Stimulated activated CD4-positive, alpha-beta T cell treated with anti-CD3 and anti-CD28 coated beads, TNF-alpha, amount 100 ng/mL, for 1 hour (primary cell): ENCODE measurements around the gene DIP2C.
"Not testable (repeated sequence)": the region's sequence is repeated elsewhere in the genome, so short reads cannot be mapped to it uniquely, and the experiment has no call there.

Source experiments
- DNase-seq, 3 donors: peaks; one replicate each; pipeline ENCODE4 v3.0.0-alpha.2; 2020; ENCODE audit warnings: low read depth in 3 of 3, low spot score in 1 of 3

DIP2C gene

GRCh38 chr10:642186-642890 is 47.1 kb downstream of the DIP2C start:
- DNase-seq: no peak

GRCh38 chr10:641149-642010 is 48.1 kb downstream of the DIP2C start:
- no peak for DNase-seq

GRCh38 chr10:640673-641045 is 48.8 kb downstream of the DIP2C start:
- no peak for DNase-seq

DNA sequence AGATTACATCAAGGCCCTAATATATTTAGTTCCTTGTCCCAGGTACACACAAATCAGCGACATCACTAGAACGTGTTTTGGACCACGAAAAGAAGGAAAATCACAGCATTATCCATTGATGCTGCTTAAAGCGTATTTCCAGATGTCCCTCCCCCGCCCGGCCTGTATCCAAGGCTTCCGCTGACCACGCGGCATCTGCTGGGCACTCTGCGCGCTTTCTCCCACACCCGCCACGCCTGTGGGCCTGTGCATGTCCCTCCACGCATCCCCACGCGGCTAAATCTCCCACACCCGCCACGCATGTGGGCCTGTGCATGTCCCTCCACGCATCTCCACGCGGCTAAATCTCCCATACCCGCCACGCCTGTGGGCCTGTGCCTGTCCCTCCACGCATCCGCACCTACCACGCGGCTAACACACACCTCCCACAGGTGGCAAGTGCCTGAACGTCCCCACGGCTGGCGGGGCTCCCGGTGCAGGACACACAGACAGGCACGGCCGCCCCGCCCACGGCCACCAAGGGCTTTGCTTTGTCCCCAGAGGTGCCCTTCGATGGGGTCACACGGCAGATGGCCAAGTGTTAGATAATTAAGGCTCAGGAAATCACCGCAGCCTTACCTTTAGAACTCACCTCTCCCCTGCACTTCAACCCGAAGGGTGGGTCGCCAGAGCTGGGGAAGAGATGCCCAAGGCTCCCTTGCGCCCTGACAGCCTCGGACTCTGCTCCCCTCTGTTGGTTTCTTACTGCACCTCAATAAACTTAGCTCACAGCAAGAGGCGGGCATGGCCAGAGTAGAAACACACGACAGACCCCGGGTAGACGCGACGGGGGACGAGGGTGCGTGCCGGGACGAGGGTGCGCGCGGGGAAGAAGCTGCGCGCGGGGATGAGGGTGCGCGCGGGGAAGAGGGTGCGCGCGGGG is 49.5 kb downstream of the DIP2C start:
- DNase-seq: no peak

GRCh38 chr10:639001-639750 is 50.3 kb downstream of the DIP2C start:
- no peak for DNase-seq

GRCh38 chr10:637771-638195 is 51.7 kb downstream of the DIP2C start:
- no peak for DNase-seq

GRCh38 chr10:637221-637620 is 52.2 kb downstream of the DIP2C start:
- no peak for DNase-seq

GRCh38 chr10:636769-637168 is 52.7 kb downstream of the DIP2C start:
- DNase-seq: no peak

- DNase-seq: no peak
These were observed 53.3 kb downstream of the DIP2C start for GRCh38 chr10:636016-636730.

DNA sequence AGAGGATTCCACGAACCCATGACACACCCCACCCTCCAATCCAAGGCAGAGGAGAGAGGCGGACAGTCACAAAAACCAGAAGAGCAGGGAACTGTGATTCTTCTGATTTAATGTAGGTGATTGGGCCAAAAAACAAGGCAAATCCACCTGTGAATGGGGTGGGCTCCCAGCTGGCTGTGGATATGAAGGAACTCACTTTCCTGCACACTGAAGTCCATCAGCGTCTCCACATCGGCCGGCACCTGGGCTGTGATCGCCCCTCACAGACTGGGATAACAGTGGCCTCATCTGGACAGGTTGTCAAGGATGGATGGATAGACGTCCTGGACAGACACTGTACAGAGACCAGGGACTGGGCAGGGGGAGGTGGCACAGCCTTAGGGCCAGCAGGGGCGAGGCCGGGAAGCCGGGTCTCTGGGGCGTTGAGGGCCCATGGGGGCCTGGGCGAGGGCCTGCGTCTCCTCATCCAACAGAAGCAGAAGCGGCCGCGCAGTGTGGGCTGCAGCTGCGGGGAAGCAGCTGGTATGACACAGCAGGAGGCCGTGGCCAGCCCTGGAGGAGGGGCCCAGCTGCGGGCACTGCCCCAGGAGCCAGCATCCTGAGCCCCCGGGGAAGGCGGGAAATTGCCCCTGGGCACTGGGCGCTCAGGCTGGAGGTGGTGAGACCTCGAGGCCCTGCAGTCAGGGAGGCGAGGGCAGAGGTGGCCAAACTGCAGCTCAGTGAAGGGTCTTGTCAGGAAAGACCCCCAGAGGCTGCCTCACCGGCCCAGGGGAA is 54.2 kb downstream of the DIP2C start:
- no peak for DNase-seq

DNA sequence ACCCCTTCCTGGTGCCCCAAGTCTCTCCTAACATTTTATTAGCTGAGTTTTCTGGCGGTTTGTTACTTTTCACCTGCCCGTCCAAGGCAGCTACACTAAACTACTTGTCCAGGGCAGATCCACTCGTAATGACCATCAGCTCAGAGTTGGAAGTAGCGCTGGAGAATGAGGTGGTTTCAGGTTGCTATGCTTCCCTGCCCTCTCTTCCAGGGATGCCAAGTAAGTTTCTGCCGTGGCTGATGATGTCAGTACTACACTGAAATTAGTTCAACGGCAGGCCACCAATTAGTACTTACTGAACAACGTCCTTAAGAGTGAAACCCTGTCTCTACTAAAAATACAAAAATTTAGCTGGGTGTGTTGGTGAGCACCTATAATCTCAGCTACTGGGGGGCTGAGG is 55.2 kb downstream of the DIP2C start:
- DNase-seq: no peak

DNA sequence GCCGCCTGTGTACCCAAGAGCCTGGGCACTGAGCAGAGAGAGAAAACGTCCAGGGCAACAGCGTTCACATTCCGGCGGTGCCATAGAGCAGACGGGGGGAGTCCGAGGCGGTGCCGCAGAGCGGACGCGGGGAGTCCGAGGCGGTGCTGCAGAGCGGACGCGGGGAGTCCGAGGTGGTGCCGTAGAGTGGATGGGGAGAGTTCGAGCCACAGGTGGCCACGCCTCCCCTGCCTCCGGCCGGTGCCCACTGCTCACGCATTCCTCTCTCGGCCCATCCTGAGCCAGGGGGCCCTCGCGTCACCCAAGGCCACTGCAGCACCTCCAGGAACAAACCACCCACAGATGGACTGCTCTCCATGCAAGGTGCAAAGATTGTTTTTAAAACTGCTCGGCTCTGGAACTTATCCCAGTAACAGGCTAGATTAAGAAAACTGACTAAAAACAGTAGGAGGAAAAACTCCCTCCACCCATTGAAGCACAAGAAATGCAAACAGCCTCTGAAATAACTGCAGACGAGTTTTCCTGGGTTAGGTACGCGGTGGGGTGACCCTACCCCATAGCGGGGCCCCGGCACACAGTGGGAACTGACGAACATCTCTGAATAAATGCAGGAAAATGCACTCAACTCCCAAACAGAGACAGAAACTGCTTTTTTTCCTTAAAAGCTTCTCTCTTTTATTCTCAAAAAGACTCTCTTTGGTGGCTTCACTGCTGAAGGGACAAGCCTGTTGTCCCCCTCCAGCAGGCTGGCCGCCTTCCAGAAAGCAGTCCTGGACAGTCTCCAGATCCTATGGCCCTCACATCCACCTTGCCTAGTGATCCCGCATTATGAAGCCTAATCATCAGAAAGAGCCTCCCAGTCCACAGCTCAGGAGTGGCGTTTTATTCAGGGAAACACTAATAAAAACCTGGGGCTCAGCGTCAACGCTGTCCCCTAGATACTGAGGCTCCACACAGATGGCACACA is 55.9 kb downstream of the DIP2C start:
- no peak for DNase-seq

- DNase-seq: not testable (repeated sequence)
These were observed 56.7 kb downstream of the DIP2C start for GRCh38 chr10:632807-633177.

DNA sequence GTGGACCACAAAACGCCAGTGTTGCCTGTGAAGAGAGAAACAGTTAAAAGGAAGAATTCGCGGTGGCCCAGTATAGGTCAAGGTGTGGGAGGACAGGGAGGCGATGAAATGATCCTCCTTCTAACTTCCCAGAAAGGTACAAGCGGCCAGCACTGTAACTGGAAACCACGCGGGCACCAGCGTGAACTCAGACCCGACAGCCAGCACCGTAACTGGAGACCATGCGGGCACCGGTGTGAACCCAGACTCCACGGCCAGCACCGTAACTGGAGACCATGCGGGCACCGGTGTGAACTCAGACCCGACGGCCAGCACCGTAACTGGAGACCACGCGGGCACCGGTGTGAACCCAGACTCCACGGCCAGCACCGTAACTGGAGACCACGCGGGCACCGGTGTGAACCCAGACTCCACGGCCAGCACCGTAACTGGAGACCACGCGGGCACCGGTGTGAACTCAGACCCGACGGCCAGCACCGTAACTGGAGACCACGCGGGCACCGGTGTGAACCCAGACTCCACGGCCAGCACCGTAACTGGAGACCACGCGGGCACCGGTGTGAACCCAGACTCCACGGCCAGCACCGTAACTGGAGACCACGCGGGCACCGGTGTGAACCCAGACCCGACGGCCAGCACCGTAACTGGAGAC is 57.2 kb downstream of the DIP2C start:
- not testable (repeated sequence) for DNase-seq

DNA sequence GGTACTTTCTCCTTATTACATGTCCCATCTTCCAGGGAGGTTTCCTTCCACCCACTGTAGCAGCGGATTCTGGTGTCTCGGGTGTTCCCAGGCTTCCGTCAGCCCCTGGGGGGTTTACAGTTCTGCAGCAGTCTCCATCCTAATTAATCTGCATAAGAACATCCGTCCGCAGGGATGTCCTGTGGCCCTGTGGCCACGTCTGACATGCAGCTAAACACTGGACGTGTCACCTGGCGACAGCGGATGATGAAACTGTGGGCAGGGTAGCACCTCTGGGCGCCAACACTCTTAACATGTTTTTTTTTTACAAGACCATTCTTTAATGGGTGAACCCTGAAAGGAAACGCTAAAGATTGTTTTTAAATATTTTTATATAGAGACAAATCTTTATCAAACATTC is 58.2 kb downstream of the DIP2C start:
- DNase-seq: no peak

GRCh38 chr10:630581-631073 is 58.8 kb downstream of the DIP2C start:
- DNase-seq: no peak

DNA sequence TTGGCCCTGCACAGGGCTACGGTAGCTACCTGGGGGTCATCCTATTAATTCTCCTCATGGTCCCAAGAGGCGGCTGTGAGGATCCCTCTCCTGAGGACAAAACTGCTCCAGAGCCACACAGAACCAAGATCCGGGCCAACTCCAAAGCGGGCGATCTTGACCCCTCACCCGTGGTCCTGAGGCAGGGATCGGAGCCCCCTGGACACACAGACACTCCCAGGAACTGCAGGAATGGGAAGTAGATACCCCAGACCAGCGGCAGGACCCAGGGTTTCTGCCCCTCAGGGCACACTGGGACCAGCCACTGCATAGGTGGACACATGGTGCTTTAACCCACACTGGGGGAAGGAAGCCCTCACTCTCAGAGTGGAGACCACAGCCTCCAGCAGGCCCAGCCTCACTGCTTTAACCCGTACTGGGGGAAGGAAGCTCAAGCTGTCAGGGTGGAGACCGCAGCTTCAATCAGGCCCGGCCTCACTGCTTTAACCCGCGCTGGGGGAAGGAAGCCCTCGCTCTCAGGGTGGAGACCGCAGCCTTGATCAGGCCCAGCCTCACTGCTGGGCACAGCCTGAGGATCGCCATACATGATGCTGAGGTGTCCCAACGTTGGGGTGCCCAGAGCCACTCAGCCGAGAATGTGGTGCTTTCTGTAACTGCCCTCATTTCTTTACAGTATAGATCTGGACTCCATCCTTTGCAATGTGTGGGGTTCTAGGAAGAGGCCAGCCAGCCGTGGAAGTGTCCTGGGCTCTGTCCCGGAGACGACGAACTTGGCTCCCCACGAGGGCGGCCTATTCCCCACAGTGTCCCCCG is 60.1 kb downstream of the DIP2C start:
- DNase-seq: no peak
